HEK293T (cell line): ENCODE results near the gene ESYT2.

Experiments
- CTCF ChIA-PET: fragments of 350-600 bp; formaldehyde crosslinking; extraction: SDS; loops from one replicate; lab custom pipeline; 2021; ENCODE audit warnings: antibody characterized with exemption, inconsistent platforms; lab: Yijun Ruan, JAX
- POLR2A ChIA-PET: fragments of 350-600 bp; formaldehyde crosslinking; extraction: SDS; loops from one replicate; lab custom pipeline; 2020; ENCODE audit warnings: antibody characterized with exemption, inconsistent platforms; lab: Yijun Ruan, JAX
- DNase-seq: peaks from one replicate; pipeline ENCODE4 v3.0.0; 2012; ENCODE audit warnings: mixed read lengths; ENCODE audit errors: extremely low spot score
- ARNT ChIP-seq: fragments of 450-650 bp; IDR thresholded peaks from 2 replicates; pipeline ENCODE4 v1.6.1; 2017; ENCODE audit warnings: mild to moderate bottlenecking
- BHLHE40 ChIP-seq: fragments of 450-650 bp; IDR thresholded peaks from 2 replicates; pipeline ENCODE4 v1.6.1; 2016; ENCODE audit warnings: mild to moderate bottlenecking, moderate library complexity, borderline replicate concordance
- CTBP1 ChIP-seq: fragments of 450-650 bp; IDR thresholded peaks from 2 replicates; pipeline ENCODE4 v1.6.1; 2016; ENCODE audit warnings: borderline replicate concordance
- ELF4 ChIP-seq: fragments of 450-650 bp; IDR thresholded peaks from 2 replicates; pipeline ENCODE4 v1.6.1; 2017; ENCODE audit warnings: antibody characterized with exemption
- FOXA1 ChIP-seq: fragments of 450-650 bp; IDR thresholded peaks from 2 replicates; pipeline ENCODE4 v1.6.1; 2016; ENCODE audit warnings: mild to moderate bottlenecking
- FOXK2 ChIP-seq: fragments of 450-650 bp; IDR thresholded peaks from 2 replicates; pipeline ENCODE4 v1.6.1; 2016; ENCODE audit warnings: mild to moderate bottlenecking
- FOXM1 ChIP-seq: fragments of 450-650 bp; IDR thresholded peaks from 2 replicates; pipeline ENCODE4 v1.6.1; 2017; ENCODE audit warnings: mild to moderate bottlenecking, borderline replicate concordance
- HDGF ChIP-seq: fragments of 450-650 bp; IDR thresholded peaks from 2 replicates; pipeline ENCODE4 v1.6.1; 2017; ENCODE audit warnings: antibody characterized with exemption, borderline replicate concordance
- L3MBTL2 ChIP-seq: fragments of 450-650 bp; conservative IDR thresholded peaks from 2 replicates; pipeline ENCODE4 v1.6.1; 2016; ENCODE audit warnings: mild to moderate bottlenecking
- LEF1 ChIP-seq: fragments of 450-650 bp; IDR thresholded peaks from 2 replicates; pipeline ENCODE4 v1.6.1; 2017; ENCODE audit warnings: mild to moderate bottlenecking, borderline replicate concordance
- NFRKB ChIP-seq: fragments of 450-650 bp; IDR thresholded peaks from 2 replicates; pipeline ENCODE4 v1.6.1; 2016; ENCODE audit warnings: mild to moderate bottlenecking, moderate library complexity
- PKNOX1 ChIP-seq: fragments of 450-650 bp; IDR thresholded peaks from 2 replicates; pipeline ENCODE4 v1.6.1; 2016
- SP1 ChIP-seq: fragments of 450-650 bp; IDR thresholded peaks from 2 replicates; pipeline ENCODE4 v1.6.1; 2017
- SUZ12 ChIP-seq: fragments of 450-650 bp; IDR thresholded peaks from 2 replicates; pipeline ENCODE4 v1.6.1; 2016; ENCODE audit warnings: mild to moderate bottlenecking
- TARDBP ChIP-seq: fragments of 450-650 bp; IDR thresholded peaks from 2 replicates; pipeline ENCODE4 v1.6.1; 2016
- ZNF384 ChIP-seq: fragments of 450-650 bp; IDR thresholded peaks from 2 replicates; pipeline ENCODE4 v1.6.1; 2016

ESYT2 gene

GRCh38 chr7:158849768-158850544 lies 20.6 kb upstream of the ESYT2 start:
- ChIA-PET CTCF (no interaction called here), POLR2A (no interaction called here)
- DNase-seq = no peak
- TF ChIP-seq L3MBTL2 (no peak), FOXA1 (no peak)

- POLR2A ChIA-PET = no interaction called here
- no peak for TF ChIP-seq FOXM1
- no peak for DNase-seq
- CTCF ChIA-PET = no interaction called here
These were observed 20.1 kb upstream of the ESYT2 start for GRCh38 chr7:158849442-158849767.

GRCh38 chr7:158847451-158847866 lies 18.1 kb upstream of the ESYT2 start:
- no peak for DNase-seq
- CTCF ChIA-PET = no interaction called here
- POLR2A ChIA-PET = no interaction called here
- TF ChIP-seq BHLHE40 = no peak
- TF ChIP-seq PKNOX1 = no peak
- TF ChIP-seq TARDBP = no peak
- TF ChIP-seq ZNF384 = no peak
- TF ChIP-seq ELF4 = no peak
- no peak for TF ChIP-seq LEF1
- TF ChIP-seq L3MBTL2 = no peak
- no peak for TF ChIP-seq CTBP1
- no peak for TF ChIP-seq SP1
- no peak for TF ChIP-seq ARNT
- TF ChIP-seq SUZ12 = no peak
- TF ChIP-seq HDGF = no peak
- no peak for TF ChIP-seq FOXM1
- TF ChIP-seq FOXA1 = no peak
- TF ChIP-seq FOXK2 = no peak
- no peak for TF ChIP-seq NFRKB

- DNase-seq = no peak
- POLR2A ChIA-PET = no interaction called here
- TF ChIP-seq ZNF384 (no peak), LEF1 (no peak), ARNT (no peak), NFRKB (no peak), ELF4 (no peak), FOXM1 (no peak), SP1 (no peak), TARDBP (no peak), L3MBTL2 (no peak), CTBP1 (no peak), BHLHE40 (no peak), HDGF (no peak), PKNOX1 (no peak), FOXA1 (no peak), FOXK2 (no peak), SUZ12 (no peak)
- CTCF ChIA-PET = no interaction called here
These were observed 17.0 kb upstream of the ESYT2 start for GRCh38 chr7:158846304-158846703.

- ChIA-PET CTCF (no interaction called here), POLR2A (interaction anchor here (0.7 kb wide), 1 partner anchor 139 kb away, joined by 3 read pairs; the partner anchor contains the start of gene NCAPG2)
- no peak for DNase-seq
- TF ChIP-seq LEF1 (no peak), SP1 (no peak), CTBP1 (no peak), HDGF (no peak), BHLHE40 (no peak), FOXK2 (no peak), NFRKB (no peak), ZNF384 (no peak), FOXM1 (no peak), TARDBP (no peak), SUZ12 (no peak), L3MBTL2 (no peak), ARNT (no peak), FOXA1 (no peak)
These were observed 14.5 kb upstream of the ESYT2 start for GRCh38 chr7:158843771-158844170.

GRCh38 chr7:158842486-158842885 lies 13.2 kb upstream of the ESYT2 start:
- CTCF ChIA-PET = interaction anchor here (0.6 to 0.7 kb wide), 2 partner anchors 10 to 11 kb away, joined by 3 read pairs; no protein-coding TSS in a partner anchor
- TF ChIP-seq LEF1 = no peak
- no peak for TF ChIP-seq PKNOX1
- TF ChIP-seq FOXM1 = no peak
- TF ChIP-seq L3MBTL2 = no peak
- TF ChIP-seq FOXK2 = no peak
- TF ChIP-seq ZNF384 = no peak
- TF ChIP-seq ELF4 = no peak
- no peak for TF ChIP-seq NFRKB
- TF ChIP-seq HDGF = no peak
- no peak for TF ChIP-seq BHLHE40
- no peak for TF ChIP-seq CTBP1
- TF ChIP-seq SUZ12 = no peak
- TF ChIP-seq ARNT = no peak
- no peak for TF ChIP-seq TARDBP
- TF ChIP-seq SP1 = no peak
- no peak for TF ChIP-seq FOXA1
- DNase-seq = no peak
- POLR2A ChIA-PET = no interaction called here
